Measurements from ENCODE around the gene PRDM5.
"Not testable (repeated sequence)": the region's sequence is repeated elsewhere in the genome, so short reads cannot be mapped to it uniquely, and the experiment has no call there.

PRDM5 gene

DNA sequence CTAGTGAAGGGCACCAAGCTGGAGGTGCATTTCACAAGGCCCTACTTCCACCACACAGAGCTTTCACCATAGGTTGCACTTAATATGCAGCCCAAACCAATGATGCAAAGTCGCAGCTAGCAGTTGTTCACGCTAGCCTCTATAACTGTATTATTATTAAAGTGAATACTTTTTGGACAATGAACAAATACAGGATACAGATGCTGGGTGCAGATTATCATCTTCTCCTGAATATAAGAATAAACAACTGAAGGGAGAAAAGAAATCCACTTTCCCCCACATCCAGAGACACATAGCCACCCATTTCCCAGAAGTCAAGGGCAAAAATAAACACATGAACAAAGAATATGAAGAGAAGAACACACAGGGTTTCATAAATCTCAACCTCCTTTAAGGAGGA is 107.2 kb downstream of the PRDM5 start:
- FAIRE-seq = no peak

DNA sequence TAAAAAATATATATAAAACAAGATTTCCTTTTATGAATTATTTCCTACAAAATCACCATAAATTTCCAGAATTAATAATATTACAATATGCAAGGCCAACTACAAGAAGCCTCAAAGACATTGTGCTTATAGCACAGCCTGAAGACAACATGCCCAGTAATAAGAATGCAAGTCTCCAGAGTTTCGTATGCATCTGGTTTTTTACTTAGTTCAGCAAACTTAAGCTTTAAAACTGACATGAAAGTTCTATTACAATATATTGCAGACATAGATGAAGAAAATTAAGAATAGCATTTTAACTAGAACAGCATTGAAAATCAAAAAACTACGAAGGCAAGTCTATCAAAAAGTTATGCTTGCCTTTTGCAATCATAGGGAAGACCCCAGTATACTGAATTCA is 107.6 kb downstream of the PRDM5 start:
- FAIRE-seq = no peak

GRCh38 chr4:120812216-120812615 is 110.3 kb downstream of the PRDM5 start:
- no peak for FAIRE-seq

DNA sequence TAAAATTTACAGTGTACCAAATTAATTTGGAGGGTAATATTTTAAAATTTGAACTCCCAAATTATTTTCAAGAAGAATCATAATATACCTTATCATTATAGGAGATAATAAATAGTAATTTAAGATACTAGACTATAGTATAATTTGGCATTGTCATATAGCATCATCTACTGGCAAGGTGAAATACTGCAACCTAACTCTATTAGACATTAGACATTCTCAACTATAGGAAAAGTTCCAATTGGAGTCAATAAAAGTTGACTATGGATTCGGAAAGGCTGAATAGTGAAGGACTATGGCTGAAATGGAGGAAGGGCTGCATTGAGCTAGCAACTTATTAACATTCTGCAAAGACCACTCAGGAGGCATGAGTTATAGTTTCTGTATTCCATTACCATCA is 113.0 kb downstream of the PRDM5 start:
- FAIRE-seq = no peak

DNA sequence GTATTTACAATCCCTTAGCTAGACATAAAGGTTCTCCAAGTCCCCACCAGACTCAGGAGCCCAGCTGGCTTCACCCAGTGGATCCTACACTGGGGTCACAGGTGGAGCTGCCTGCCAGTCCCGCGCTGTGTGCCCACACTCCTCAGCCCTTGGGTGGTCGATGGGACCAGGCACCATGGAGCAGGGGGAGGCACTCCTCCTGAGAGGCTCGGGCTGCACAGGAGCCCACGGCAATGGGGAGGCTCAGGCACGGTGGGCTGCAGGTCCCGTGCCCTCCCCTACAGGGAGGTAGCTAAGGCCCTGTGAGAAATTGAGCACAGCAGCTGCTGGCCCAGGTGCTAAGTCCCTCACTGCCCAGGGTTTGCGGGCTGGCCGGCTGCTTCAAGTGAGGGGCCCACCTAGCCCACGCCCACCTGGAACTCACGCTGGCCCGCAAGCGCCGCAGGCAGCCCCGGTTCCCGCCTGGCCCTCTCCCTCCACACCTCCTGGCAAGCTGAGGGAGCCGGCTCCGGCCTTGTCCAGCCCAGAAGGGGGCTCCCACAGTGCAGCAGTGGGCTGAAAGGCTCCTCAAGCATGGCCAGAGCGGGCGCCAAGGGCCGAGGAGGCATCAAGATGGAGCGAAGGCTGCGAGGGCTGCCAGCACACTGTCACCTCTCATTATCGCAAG is 113.9 kb downstream of the PRDM5 start:
- FAIRE-seq = no peak

DNA sequence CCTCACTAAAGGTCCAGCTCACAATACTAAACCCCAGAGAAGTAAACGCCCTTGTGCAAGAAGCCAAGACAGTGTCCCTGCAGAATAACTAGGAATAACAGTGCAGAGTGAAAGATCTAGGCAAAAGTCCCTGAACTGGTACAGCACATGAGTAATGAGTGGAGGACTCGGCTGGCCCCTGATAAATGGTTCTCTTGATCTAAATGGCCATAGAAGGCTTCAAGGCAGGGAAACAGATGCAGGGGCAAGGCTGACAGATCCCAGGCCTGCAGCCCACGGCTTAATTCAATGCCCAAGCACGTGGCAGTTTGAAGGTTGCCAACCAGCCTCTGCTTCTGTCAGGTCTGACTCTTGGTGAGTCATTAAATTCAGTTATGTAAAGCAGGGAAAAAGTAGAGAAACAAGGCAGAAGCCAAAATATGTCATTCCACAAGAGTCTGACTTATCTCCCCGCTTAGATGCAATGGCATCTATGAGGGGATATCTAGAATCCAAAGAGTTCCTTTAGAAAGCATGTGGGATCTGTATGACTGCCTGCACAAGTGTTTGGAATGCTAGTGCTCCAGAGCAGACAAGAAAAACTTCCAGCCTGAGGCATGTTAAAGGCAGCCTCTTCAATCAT is 121.3 kb downstream of the PRDM5 start:
- FAIRE-seq = no peak

- no peak for FAIRE-seq
Measured at GRCh38 chr4:120798570-120798969, 124.0 kb downstream of the PRDM5 start.

GRCh38 chr4:120796271-120796670 is 126.3 kb downstream of the PRDM5 start:
- no peak for FAIRE-seq

DNA sequence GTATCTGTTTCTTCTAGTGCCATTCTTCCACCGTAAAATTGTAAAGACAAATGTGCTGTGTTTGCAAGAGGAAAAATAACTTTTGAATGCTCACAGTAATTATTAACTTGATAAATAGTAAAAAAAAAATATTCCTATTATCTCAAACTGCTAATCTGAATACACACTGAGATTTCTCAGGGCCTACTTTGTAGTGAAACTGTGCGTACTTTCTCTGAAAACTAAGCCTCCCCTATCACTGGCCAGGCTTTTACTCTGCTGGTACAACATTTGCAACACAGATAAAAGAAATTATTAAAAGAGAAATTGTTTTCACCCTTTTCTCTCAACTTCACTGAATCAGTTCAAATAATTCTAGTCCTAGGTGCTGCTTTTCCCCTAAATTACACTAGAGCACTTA is 137.3 kb downstream of the PRDM5 start:
- FAIRE-seq = no peak

GRCh38 chr4:120777459-120777858 is 145.1 kb downstream of the PRDM5 start:
- no peak for FAIRE-seq

DNA sequence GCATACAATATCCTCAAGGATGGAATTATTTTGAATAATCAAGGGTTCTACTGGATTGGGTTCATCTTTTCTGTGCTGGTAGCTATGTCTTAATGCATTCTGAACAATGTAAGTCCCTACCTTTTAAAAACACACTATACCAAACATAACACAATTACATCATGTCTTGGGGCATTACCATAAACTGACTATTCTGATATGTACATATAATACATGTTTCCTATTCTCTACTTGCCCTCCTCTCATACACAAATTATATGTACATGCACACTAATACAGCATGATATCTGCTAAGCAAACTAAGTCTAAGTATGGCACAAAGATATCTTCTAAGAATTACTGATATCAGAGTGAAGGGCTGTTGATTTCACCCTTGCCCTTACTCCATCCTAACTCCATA is 147.1 kb downstream of the PRDM5 start:
- no peak for FAIRE-seq

DNA sequence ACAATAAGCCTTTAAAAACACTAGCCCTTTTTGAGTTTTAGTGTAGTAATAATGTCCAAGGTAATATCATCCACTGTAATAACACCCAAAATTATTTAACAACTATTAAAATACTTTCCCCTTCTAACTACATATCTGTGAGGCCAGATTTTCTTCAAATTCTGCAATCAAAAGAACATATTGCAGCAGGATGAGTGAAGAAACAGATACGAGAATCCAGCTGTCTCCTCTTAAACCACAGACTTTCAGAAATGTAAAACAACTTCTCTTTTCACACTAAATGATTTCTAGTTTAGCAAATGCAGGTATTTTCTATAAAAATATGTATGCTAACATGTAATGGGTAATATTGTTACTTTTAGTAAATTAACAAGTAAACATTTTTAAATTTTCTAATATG is 148.9 kb downstream of the PRDM5 start:
- no peak for FAIRE-seq

DNA sequence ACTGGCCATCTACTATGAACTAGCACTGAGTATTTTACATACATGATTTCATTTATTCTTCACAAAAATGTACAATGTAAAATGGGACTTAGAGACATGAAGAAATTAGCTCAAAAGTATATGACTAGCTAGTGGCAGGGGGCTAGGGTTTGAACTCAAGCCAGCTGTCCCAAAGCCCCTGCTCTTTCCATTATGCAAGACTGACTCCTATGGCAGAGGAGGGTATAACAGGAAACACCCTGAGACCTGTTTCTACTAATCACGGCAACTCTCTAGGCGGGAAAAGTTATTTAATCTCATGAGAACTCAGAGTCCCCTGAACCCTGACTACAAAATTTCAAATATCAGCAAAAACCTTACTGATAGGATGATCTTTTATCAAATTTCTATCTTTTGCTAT is 150.6 kb downstream of the PRDM5 start:
- no peak for FAIRE-seq

DNA sequence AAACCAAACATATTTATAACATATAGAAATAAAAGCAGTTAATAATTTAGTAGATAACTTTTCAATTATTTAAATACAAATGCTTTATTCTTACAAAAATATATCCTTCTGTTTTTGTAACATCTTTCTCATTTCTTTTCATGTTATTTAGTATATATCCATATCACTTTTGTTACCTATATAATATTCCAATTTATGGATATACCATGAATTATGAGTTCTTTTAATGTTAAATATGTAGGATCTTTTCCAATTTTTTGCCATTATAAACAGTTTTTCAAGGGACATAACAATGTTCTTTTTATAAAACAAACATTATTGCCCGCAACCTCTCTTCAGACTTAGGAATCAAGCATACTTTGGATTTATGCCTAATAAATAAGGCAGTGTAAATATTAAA is 151.6 kb downstream of the PRDM5 start:
- FAIRE-seq = peak; percentile 87

DNA sequence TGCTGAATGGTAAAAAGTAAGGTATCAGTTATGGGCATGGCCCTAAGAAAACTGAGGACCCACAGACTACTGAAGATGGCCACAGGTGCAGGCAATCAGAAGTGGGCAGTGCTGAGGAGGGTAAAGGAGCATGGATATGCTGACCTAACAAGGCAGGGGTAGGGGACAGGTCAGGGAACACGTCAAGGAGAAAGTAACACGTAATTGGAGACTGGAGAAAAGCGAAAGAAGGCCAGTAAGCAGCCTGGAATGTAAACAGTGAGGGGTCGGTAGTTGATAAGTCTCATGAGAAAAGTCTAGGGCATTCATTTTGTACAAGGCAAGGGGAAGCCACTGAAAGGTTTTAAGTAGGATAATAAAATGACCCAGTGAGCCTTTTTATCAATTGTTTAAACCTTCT is 153.3 kb downstream of the PRDM5 start:
- no peak for FAIRE-seq

DNA sequence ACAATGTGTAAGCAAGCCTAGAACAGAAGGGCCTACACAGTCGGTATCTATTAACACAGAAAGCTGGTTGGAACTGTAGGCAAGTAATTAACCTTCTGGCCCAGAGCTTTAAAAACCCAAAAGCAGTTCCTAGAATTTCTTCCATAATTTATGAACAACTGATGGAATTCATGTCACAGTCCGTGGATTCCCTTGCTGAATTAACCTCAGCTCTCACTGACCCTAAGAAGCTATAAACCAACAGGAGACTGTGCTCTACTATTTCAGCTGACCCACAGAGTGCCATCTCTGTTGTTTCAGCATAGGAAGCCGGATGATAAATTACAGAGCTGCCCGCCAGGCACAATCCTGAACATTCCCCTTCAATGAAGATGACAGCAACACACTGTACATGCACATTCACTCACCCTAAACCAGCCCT is 157.3 kb downstream of the PRDM5 start:
- no peak for FAIRE-seq

GRCh38 chr4:120763650-120764049 is 158.9 kb downstream of the PRDM5 start:
- FAIRE-seq = no peak

DNA sequence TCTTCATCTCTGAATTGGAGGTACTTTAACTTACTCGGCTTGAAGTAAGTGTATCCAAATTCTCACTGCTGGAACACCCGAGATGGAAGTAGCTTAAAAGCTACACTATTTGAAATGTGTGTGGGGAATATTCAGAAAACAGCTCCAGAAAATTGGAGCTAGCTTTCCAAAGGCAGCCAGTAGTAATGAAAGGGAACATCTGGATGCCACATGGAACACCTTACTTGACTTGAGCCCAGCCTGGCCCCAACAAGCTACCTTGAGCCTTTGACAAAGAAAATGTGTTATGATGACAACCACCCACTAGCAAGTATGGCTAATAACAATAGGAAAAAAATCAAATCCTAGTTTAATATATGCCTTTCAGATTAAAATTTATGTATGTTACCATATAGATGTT is 161.5 kb downstream of the PRDM5 start:
- FAIRE-seq = no peak

DNA sequence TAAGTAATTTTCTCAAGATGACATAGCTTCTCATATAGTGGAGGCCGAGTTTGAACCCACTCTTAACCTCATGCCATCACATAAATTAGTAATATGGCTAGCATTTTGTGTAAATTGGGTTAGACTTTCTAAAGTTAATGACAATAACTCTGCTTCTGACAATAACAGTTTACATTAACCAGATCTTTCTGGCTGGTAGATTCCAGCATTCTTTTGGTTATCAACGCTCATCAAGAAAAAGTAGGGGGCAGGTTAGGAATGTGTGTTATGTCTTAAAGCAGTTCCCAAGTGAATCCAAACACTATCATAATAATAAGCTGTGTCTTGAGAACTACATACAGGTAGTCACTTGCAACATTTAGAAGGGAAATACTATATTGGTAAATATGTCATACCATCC is 162.5 kb downstream of the PRDM5 start:
- FAIRE-seq = no peak

GRCh38 chr4:120755864-120756263 is 166.7 kb downstream of the PRDM5 start:
- no peak for FAIRE-seq

DNA sequence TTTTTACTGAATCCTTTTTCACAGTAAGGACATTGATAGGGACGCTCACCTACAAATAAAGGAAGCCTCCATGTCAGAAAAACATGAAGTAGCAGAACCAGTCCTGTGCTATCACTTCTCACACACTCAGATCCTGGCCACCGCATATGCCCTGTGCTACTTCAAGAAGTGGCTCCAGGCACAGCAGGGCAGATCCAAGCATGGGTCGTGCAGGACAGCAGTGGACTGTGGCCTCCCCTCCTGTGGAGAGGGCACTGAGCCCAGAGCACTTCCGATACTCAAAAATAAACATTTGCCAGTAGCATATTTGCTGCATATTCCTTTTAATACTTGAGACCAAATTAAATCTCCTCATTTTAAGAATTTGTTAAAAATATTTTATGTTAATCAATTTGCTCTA is 167.9 kb downstream of the PRDM5 start:
- FAIRE-seq = no peak

DNA sequence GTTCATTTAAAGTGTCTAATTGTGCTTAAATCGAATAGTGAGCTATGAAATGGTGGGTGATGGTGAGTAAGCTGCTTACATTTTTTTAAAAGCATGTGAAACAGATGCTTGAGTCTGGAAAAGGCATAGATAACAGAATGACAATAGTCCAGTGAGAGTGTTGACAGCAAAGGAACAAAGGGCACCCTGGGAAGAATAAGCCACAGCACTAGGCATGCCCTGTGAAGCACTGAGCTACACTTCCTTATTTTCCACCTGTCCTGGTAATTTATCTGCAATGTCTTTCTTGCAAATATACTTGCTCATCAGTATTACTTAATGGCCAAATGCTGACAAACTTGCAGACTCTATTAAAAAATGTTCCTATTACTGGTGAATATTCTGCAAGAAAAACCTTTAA is 168.7 kb downstream of the PRDM5 start:
- FAIRE-seq = no peak

DNA sequence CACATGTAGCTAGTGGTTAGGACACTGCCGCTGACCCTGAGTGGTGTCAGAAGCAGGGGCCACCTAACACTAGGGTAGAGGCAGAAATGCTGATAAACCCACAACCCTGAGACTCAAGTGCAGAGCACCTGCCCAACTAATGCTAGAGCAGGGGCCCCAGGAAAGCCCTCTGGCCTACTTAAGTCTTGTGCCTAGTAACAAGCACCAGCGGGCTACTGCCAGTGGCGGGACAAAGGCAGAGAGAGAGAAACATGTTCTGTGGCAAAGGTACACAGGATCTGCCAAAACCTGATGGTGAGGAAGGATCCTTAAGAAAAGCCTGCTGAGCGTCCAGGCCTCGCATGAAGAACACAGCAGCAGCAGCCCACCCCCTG is 172.4 kb downstream of the PRDM5 start:
- FAIRE-seq = no peak

DNA sequence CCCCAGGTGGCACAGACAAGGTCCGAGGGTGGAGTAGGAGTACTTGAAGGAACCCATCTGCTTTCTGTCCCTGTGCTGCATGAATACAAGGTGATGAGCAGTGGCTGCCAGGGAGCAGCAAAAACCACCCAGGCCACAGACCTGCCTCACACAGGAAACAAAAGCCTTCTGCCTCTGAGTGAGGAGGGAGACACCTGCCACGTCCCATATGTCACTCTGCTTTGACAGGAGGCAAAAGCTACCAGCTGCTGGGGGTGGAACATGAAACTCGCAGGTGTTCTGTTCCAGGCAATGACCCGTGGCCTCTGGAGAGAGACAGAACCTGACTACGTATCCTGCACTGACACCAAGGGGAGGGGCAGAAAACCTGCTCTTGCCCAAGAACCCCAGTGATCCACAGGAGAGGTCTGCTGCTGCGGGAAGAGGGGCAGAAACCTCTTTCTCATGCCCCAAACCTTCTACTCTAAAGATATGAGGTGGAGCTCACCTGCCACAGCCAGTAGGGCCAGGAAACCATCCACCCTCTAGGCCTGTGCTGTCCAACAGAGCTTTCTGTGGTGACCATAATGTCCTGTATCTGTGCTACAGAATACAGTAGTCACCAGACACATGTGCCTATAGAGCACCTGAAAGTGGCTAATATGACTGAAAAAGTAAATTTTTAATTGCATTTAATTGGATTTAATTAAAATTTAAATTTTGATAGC is 172.9 kb downstream of the PRDM5 start:
- no peak for FAIRE-seq

DNA sequence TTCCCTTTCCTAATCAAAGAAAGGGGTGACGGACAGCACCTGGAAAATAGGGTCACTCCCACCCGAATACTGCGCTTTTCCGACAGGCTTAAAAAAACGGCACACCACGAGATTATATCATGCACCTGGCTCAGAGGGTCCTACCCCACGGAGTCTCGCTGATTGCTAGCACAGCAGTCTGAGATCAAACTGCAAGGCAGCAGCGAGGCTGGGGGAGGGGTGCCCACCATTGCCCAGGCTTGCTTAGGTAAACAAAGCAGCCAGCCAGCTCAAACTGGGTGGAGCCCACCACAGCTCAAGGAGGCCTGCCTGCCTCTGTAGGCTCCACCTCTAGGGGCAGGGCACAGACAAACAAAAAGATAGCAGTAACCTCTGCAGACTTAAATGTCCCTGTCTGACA is 180.9 kb downstream of the PRDM5 start:
- not testable (repeated sequence) for FAIRE-seq
